EL (cell line): ENCODE data around the gene ERG28.
"Not testable (repeated sequence)": the region's sequence is repeated elsewhere in the genome, so short reads cannot be mapped to it uniquely, and the experiment has no call there.

Experiments
- DNase-seq: peaks from one replicate; pipeline ENCODE4 v3.0.0-alpha.2; 2016

ERG28 gene, protein sequence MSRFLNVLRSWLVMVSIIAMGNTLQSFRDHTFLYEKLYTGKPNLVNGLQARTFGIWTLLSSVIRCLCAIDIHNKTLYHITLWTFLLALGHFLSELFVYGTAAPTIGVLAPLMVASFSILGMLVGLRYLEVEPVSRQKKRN

GRCh38 chr14:75660630-75661498 is at the start of gene ERG28, which contains the start of gene TTLL5:
TSS of gene ERG28 (minus strand) at chr14:75660876. CDS start at chr14:75657502, 3,374 bp downstream.
TSS of gene TTLL5 (plus strand) at chr14:75661246. CDS start at chr14:75663150, 1,904 bp downstream.
- peak; percentile 99 for DNase-seq

DNA sequence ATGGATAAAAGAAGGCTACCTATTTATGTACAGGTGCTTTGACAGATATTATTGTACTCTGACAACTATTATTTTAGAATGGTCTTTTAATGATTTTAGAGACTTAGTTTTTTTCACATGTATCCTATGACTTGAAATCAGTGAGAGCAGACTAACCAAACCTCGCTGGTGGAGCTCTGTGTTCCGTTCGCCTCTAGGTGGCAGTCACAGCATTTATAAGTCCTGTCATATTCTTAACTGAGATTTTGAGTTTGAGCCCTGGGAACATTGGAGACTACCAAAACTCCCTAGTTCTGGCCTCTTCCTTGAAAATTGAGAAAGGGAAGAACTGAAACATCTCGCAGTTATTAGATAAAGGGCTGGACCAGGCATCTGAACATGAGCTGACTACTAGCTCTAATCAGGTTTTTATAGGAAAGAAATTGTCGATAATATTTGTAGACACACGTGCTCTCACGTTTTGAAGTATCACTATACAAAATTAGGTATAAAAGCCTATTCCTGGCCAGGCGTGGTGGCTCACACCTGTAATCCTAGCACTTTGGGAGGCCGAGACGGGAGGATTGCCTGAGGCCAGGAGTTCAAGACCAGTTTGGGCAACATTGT is 48.6 kb upstream of the ERG28 start:
- DNase-seq: peak; percentile 75

DNA sequence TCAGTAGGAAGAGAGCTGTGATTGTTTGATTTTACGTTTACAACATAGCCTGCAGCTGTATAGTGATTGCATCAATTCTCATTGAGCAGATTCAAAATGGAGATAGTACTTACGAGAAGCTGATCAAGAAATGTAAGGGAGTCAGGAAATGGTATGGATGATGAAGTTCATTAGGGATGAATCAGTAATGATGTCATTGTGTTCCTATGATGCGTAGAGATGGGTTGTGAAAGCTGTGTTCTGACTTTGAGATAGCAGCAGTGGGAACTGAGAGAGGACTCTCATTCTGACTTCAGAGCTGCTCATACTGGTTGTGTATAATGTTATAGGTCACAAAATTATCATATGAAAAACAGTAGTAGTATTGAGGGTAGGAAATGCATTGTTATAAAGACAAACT is 44.3 kb upstream of the ERG28 start:
- DNase-seq: peak; percentile 6

- DNase-seq: no peak
Observed at GRCh38 chr14:75703467-75703866, 42.8 kb upstream of the ERG28 start.

DNA sequence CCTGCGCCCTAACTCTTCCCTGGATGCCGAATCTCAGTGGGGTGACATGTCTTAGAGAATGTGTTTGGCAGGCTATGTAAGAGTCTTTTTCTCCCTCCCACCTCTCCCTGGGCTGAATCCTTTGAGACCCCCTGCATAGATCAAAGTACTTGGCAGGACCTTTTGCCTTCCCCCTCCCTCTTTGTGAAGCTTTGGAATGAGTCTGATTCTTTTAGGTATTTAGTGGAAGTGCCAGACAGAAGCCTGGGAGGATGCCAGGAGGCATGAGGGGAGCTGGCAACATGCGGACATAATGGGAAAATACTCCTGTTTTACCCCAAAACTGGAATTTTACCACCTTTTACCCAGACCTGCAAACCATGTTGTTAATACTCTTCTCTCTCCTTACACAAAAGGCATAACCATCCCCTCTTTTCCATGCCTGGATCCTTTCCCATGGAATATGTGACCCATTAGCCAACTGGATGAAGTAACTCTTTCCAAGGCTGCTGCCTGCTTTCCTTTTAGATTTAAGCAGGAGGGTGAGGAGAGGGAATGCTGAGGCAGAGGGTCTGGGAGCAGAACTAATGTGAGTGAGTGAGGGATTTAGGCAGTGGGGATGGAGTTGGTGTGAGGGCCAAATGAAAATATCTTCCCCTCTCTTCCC is 42.1 kb upstream of the ERG28 start:
- DNase-seq: no peak

GRCh38 chr14:75702122-75702521 is 41.4 kb upstream of the ERG28 start:
- no peak for DNase-seq

- DNase-seq: no peak
Observed at GRCh38 chr14:75700295-75700694, 39.6 kb upstream of the ERG28 start.

DNA sequence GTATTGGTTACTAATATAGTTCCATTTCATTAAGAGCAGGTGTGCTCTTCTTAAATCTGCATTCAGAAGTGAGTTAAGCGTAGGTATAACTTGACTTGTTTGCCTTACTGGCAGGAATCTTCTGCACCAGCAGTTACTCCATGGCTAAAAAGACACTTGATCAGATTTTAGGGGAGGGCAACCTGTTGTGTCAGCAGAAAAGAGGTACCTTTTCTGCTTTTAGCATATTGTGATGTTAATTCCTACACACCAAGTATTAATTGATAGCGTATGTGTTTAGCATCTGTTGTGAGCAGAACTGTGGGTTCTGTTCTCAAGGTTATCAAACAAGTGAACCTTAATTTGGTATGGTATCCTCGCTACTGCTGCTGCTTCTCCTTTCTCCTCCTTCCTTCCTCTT is 38.7 kb upstream of the ERG28 start:
- no peak for DNase-seq

DNA sequence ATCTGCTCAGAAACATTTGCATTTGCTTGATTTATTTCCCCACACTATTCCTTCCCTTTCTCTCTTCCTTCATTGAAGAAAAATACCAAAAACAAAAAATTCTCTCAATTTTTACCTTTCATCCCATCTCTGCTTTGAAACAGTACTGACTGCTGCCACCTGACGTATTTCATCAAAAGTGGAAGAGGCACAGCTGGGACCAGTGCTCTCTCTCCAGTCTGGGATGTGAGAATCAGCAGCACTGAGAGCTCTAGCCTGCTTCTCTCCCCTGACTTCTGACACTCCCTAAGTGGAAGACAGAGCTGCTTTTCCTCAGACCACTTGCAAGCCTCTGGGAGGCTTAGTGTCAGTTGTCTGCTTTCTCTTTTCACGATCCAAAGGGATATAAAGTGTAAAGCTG is 37.2 kb upstream of the ERG28 start:
- no peak for DNase-seq

GRCh38 chr14:75697386-75697785 is 36.7 kb upstream of the ERG28 start:
- DNase-seq: no peak

GRCh38 chr14:75695025-75695424 is 34.3 kb upstream of the ERG28 start:
- DNase-seq: not testable (repeated sequence)

DNA sequence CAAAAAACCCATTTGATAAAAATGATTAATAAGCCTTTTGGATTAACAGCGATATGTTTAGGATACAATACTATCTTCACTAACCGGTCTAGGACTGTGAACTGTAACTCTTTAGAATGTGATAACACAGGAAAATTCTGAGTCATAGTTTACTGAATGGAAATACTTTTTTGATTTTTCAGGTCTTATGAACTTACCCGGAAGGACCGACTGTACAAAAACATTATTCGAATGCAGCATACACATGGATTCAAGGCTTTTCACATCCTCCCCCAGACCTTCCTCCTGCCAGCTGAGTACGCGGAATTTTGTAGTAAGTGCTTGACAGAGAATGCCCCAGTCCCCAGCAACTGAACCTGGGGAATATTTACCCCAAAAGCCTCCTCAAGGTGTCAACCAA is 29.3 kb upstream of the ERG28 start:
- no peak for DNase-seq

DNA sequence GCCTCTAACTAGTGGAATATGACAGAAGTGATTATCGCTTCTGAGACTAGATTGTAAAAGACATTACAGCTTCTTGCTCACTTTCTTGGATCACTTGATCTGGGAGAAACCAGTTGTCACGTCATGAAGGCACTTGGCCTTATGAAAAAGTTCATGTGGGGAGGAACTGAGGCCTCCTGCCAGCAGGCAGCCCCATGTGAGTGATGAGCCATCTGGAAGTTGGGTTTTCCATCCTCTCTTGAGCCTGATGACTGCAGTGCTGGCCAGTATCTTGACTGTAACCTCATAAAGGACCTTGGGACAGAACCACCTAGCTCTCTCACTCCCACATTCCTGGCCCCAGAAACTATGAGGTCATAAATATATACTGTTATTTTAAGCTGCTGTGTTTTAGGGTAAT is 28.3 kb upstream of the ERG28 start:
- peak; percentile 8 for DNase-seq

DNA sequence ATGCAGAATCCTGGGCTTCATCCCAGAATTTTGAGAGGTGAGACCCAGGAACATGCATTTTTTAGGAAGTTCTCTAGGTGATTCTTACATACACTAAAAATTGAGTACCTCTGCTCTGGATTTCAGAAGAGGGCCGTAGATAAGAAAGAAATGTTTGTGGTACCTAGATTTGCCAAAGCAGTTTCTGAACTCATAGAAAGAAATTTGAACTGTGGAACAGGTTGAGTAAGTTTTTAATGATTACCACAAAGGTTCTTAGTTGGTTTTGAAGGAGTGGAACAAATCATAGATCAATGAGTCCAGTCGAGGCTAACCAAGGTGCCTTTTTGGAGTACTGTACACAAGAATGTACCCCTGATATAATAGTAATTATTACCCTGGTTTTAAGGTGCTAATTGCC is 25.2 kb upstream of the ERG28 start:
- DNase-seq: no peak

DNA sequence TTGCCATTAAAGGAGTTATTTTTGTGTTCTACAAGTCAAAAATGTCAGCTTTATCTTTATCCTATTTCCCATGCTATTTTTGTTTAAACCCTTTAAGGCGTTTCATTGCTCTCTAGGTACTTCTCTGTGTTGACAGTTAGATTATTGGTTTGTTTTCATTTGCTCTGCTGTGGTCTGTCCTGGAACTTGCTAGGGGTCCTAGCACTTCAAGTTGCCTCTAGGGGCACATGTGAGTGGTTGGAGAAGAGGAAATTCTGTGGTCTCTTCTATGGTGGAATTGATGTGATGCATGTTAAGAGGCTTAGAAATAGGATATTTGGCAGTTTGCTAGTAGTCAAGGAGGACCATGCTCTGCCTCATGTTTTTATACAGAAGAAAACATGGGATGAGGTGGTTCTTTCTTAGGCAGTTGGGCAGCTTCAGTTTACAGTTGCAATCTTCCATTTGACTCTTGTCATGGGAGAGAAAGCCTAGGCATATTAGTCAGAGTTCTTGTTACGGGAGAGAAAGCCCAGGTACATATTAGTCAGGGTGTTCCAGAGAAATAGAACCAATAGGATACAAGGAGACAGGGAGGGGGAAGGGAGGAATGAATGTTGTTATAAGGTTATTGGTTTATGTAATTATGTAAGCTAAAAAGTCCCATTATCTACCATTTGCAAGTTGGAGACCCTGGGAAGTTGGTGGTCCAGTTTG is 14.7 kb upstream of the ERG28 start:
- DNase-seq: no peak

DNA sequence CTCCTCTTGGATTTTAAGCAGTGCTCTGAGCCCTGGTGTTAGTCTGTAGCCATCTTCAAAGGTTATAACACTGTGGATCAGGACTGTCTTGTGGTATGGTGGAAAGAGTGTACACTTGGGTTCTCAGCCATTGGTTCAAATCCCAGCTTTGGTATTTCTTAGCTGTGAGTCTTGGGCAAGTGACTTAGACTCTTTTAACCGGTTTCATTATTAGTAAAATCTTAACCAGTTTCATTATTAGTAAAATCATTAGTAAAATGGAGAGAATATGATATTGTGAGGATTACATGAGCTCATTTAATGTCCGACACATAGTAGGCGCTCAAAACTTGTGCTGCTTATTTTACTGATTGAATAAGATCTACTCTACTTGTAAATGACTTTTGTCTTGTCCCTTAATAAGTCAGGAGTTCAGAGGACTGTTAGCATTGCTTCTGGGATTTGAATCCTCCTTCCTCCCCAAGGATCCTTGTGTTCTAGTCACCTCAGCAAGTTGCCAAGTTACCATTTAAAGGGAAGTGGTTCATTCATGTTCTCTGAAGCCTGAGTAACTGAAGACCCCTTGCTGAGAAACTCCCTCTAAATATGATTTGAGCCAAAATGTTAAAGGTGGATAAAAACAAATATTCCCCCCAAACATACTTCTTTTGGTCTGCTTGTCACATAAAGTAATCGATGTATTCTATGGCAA is 12.8 kb upstream of the ERG28 start:
- DNase-seq: no peak

DNA sequence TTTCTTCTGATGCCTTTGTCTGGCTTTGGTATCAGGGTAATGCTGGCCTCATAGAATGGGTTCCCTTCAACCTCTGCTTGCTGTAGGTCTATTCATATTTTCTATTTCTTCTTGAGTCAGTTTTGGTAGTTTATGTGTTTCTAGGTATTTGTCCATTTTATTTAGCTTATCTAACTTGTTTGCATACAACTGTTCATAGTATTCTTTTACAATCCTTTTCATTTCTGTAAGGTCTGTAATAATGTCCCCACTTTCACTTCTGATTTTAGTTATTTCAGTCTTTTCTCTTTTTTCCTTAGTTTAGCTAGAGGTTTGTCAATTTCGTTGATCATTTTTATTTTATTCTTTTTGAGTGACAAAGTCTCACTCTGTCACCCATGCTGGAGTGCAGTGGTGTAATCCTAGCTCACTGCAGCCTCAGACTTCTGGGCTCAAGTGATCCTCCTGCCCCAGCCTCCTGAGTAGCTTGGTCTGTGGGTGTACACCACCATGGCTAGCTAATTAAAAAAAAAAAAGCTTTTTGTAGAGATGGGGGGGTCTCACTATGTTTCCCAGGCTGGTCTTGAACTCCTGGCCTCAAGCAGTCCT is 12.0 kb upstream of the ERG28 start:
- no peak for DNase-seq

GRCh38 chr14:75667099-75667765 is 6.6 kb upstream of the ERG28 start:
- no peak for DNase-seq

DNA sequence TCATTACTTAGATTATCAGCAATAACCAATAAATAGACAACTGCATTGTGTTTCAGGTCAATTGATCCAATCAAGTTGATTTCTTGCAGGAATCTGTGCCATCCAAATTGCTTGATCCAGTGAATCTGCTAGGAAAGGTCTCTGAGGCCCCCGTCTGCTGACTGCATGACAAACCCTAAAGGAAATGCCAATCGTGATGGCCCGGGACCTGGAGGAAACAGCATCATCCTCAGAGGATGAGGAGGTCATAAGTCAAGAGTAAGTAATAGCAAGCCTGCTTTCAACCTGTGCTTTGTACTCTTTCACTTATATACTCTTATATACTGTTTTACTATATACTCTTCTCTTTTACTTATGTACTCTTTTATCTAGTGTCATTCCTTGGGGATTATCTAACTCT is 2.3 kb upstream of the ERG28 start:
- DNase-seq: peak; percentile 53

DNA sequence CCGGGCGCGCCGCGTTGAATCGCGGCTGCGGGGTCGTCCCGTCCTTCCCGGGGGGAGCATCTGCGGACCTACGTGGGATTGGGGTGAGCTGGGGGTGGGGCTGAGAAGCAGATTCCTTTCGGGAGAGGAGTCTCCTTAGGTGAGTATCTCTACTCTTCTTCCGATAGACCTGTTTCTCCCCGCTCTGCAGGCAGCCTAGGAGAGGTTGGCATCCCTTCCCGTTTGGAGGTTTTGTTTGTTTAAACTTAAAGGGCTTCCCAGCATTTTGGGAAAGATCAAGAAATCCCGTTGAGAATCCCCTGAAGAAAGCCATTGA is 781 bp upstream of the ERG28 start:
- DNase-seq: no peak

GRCh38 chr14:75660238-75660629 is 442 bp downstream of the ERG28 start:
- DNase-seq: no peak

DNA sequence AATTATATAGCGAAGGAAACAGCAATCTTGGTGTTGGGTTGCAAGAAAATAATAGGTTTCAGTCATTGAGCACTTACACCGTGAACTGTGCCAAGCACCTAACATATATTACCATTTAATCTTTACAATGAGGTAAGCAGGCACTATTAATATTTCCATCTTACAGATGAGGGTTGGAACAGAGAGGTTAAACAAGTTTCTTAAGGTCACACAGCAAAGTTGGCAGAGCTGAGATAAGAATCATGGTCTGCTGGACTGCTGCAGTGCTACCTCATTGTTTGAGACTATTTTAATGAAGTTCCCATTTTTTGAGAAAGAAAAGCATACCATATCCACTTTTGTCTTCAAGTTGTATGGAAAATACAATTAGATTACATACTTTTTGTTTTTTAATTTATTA is 1.7 kb downstream of the ERG28 start:
- no peak for DNase-seq
